NCI-H187 (cell line): ENCODE results near the gene PRTG.
"Not testable (repeated sequence)": the region's sequence is repeated elsewhere in the genome, so short reads cannot be mapped to it uniquely, and the experiment has no call there.

ENCODE experiments used
- DNase-seq, 2 experiments: peaks; one replicate each; lab custom pipeline; 2025; lab: John Stamatoyannopoulos, UW

PRTG gene

GRCh38 chr15:55700876-55701275 lies 42.1 kb downstream of the PRTG start:
- DNase-seq = no peak

- DNase-seq = no peak
Observed at GRCh38 chr15:55698653-55699052, 44.3 kb downstream of the PRTG start.

GRCh38 chr15:55696221-55696620 lies 46.7 kb downstream of the PRTG start:
- DNase-seq = no peak

GRCh38 chr15:55695432-55695831 lies 47.5 kb downstream of the PRTG start:
- no peak for DNase-seq

- no peak for DNase-seq
Observed at GRCh38 chr15:55694652-55695150, 48.3 kb downstream of the PRTG start.

GRCh38 chr15:55693116-55693515 lies 49.8 kb downstream of the PRTG start:
- not testable (repeated sequence) for DNase-seq

GRCh38 chr15:55687792-55688191 lies 55.2 kb downstream of the PRTG start:
- DNase-seq = no peak

- DNase-seq = no peak
Observed at GRCh38 chr15:55685286-55685685, 57.7 kb downstream of the PRTG start.

- DNase-seq = no peak
Observed at GRCh38 chr15:55683376-55683775, 59.6 kb downstream of the PRTG start.

GRCh38 chr15:55681631-55682030 lies 61.3 kb downstream of the PRTG start:
- DNase-seq = no peak

- DNase-seq = no peak
Observed at GRCh38 chr15:55676507-55676906, 66.4 kb downstream of the PRTG start.

GRCh38 chr15:55673287-55673686 lies 69.7 kb downstream of the PRTG start:
- DNase-seq = no peak

- DNase-seq = no peak
Observed at GRCh38 chr15:55669270-55669669, 73.7 kb downstream of the PRTG start.

- no peak for DNase-seq
Observed at GRCh38 chr15:55665605-55666227, 77.2 kb downstream of the PRTG start.

GRCh38 chr15:55661428-55661827 lies 81.5 kb downstream of the PRTG start:
- no peak for DNase-seq

GRCh38 chr15:55660153-55660552 lies 82.8 kb downstream of the PRTG start:
- DNase-seq = no peak

- no peak for DNase-seq
Observed at GRCh38 chr15:55659481-55659880, 83.5 kb downstream of the PRTG start.

- DNase-seq = no peak
Observed at GRCh38 chr15:55658886-55659285, 84.1 kb downstream of the PRTG start.

GRCh38 chr15:55654561-55655031 lies 88.4 kb downstream of the PRTG start:
- no peak for DNase-seq

GRCh38 chr15:55652909-55653495 lies 90.0 kb downstream of the PRTG start:
- no peak for DNase-seq

GRCh38 chr15:55652359-55652758 lies 90.6 kb downstream of the PRTG start:
- DNase-seq = no peak

GRCh38 chr15:55649058-55649423 lies 93.9 kb downstream of the PRTG start:
- DNase-seq = no peak

- DNase-seq = no peak
Observed at GRCh38 chr15:55638764-55639163, 104.2 kb downstream of the PRTG start.

GRCh38 chr15:55637086-55637485 lies 105.9 kb downstream of the PRTG start:
- DNase-seq = no peak
